Left cardiac atrium (tissue), 4 donors: ENCODE measurements around the gene TMPRSS9. TPM values are rescaled to one million over a fixed set of nuclear protein-coding genes. Genes with fewer than 3 reads are reported as not detected.
A peak's percentile ranks its signal among the peaks of the same experiment; 100 is the strongest.
"Not testable (repeated sequence)": the region's sequence is repeated elsewhere in the genome, so short reads cannot be mapped to it uniquely, and the experiment has no call there.

Source experiments
- ATAC-seq, 2 donors: fragments of 200-7000 bp; cut with Tn5 transposase; one replicate each; pipeline ENCODE4 v1.9.1; 2020; ENCODE audit warnings: mild to moderate bottlenecking in 2 of 2, moderate library complexity in 2 of 2
- DNase-seq: peaks from one replicate; pipeline ENCODE4 v3.0.0-alpha.2; 2020
- intact Hi-C, 2 donors: fragments of 100-400 bp; cut with DNase I; formaldehyde crosslinking; loops; one replicate each; pipeline versions ENCODE4 v1.14.1 to v1.15.1; 2022 to 2023
- microRNA-seq, 2 donors: library from miRNA; unstranded; fragments of <30 nt; microRNA quantifications; one replicate each; pipeline ENCODE4 v1.2.0, GENCODE V29; 2020
- total RNA-seq, 2 donors: library from RNA; stranded (reverse); fragmentation: NEBNext Ultra II Directional; extraction: Animal tissue kit (Norgen Biotek cat#: 25700); gene quantifications; one replicate each; pipeline ENCODE4 v1.2.1, GENCODE V29; 2021
- donor health status: DM: no; HTN: yes; CAD: no.
- donor health status: DM: no; HTN: yes; CAD: no; lungs with severe emphysema.
- donor health status: DM: yes; HTN: yes; CAD: no.
- donor health status: Dilated cardiomyopathy.

The TMPRSS9 gene
- total RNA-seq, 2 donors from 2014 or later: not detected

GRCh38 chr19:2461751-2462634, 101.9 kb downstream of the TMPRSS9 start:
- DNase-seq: peak; percentile 72
- intact Hi-C loops: no loop called here
- peak; percentile 71 to 83 for ATAC-seq

GRCh38 chr19:2462635-2463421, 102.8 kb downstream of the TMPRSS9 start:
- peak; percentile 82 to 89 for ATAC-seq
- intact Hi-C loops: no loop called here
- peak; percentile 92 for DNase-seq

- DNase-seq, intact Hi-C loops, ATAC-seq: not testable (repeated sequence)
Observed at GRCh38 chr19:2463694-2464093, 103.6 kb downstream of the TMPRSS9 start.

- no peak for ATAC-seq
- intact Hi-C loops: no loop called here
Observed at GRCh38 chr19:2464389-2464788, 104.3 kb downstream of the TMPRSS9 start.

GRCh38 chr19:2468596-2468995, 108.5 kb downstream of the TMPRSS9 start:
- DNase-seq (no peak), ATAC-seq (no peak)
- intact Hi-C loops: no loop called here

More at GRCh38 chr19:2464389-2464788, 104.3 kb downstream of the TMPRSS9 start:
- no peak for DNase-seq

GRCh38 chr19:2469102-2469914, 109.2 kb downstream of the TMPRSS9 start:
- DNase-seq: peak; percentile 50
- peak in 1 of 2 donors; percentile 62 for ATAC-seq
- intact Hi-C loops: no loop called here

- not testable (repeated sequence) for DNase-seq, ATAC-seq
- intact Hi-C loops: loop anchor here in 1 of 2 donors (10.0 kb wide), 1 partner anchor 105 kb away; no protein-coding TSS in a partner anchor
Observed at GRCh38 chr19:2469915-2470200, 109.8 kb downstream of the TMPRSS9 start.

- intact Hi-C loops: loop anchor here (1.0 to 10.0 kb wide), 5 partner anchors 68 to 138 kb away; no protein-coding TSS in a partner anchor
- ATAC-seq (peak; percentile 48 to 59), DNase-seq (peak; percentile 91)
Observed at GRCh38 chr19:2474232-2475017, 114.4 kb downstream of the TMPRSS9 start.

GRCh38 chr19:2475018-2475701, 115.1 kb downstream of the TMPRSS9 start:
- DNase-seq: peak; percentile 70
- intact Hi-C loops: loop anchor here (2.0 to 10.0 kb wide), 4 partner anchors 67 to 138 kb away; no protein-coding TSS in a partner anchor
- peak; percentile 20 to 29 for ATAC-seq

Small RNAs within 50 kb of the gene (microRNA-seq; reads per million reads assigned to microRNA genes)
- gene MIR7108: 0 to 0.27 reads per million in 2 donors

Other genes starting within 250 kb of the TMPRSS9 start
- 100 to 1,000 TPM in 1 of 2 donors, 10 to 100 TPM in 1; 80.6 to 128 TPM for gene AP3D1, start 208.7 kb upstream of the TMPRSS9 start, total RNA-seq
- gene DOT1L, start 196.3 kb upstream of the TMPRSS9 start, total RNA-seq: 10 to 100 TPM in 1 of 2 donors, 1 to 10 TPM in 1; 9.8 to 16.2 TPM
- gene PLEKHJ1, start 123.9 kb upstream of the TMPRSS9 start, total RNA-seq: 10 to 100 TPM; 45.2 to 45.7 TPM
- gene SF3A2, start 123.4 kb upstream of the TMPRSS9 start, total RNA-seq: 10 to 100 TPM; 28.8 to 34.4 TPM
- 1 to 10 TPM in 1 of 2 donors, under 1 TPM in 1; 0.80 to 1.6 TPM for gene AMH, start 110.9 kb upstream of the TMPRSS9 start, total RNA-seq
- gene JSRP1, start 103.8 kb upstream of the TMPRSS9 start, total RNA-seq: under 1 TPM in 1 of 2 donors, not detected in 1; 0.27 TPM
- 1 to 10 TPM; 1.0 to 2.3 TPM for gene PEAK3, start 78.1 kb upstream of the TMPRSS9 start, total RNA-seq
- gene LINGO3, start 52.1 kb upstream of the TMPRSS9 start, total RNA-seq: not detected
- 10 to 100 TPM; 43.6 to 47.7 TPM for gene LSM7, start 31.7 kb upstream of the TMPRSS9 start, total RNA-seq
- gene SPPL2B, start 31.6 kb upstream of the TMPRSS9 start, total RNA-seq: 10 to 100 TPM; 22.9 to 33.7 TPM
- 10 to 100 TPM; 76.8 to 78.7 TPM for gene TIMM13, start 67.3 kb downstream of the TMPRSS9 start, total RNA-seq
- 10 to 100 TPM; 19.5 to 20.6 TPM for gene LMNB2, start 96.7 kb downstream of the TMPRSS9 start, total RNA-seq
- gene GADD45B, start 115.9 kb downstream of the TMPRSS9 start, total RNA-seq: 100 to 1,000 TPM in 1 of 2 donors, 10 to 100 TPM in 1; 64.0 to 189 TPM